PFSK-1 (cell line): ENCODE results near the gene RALGDS.

Experiments
- FOXP2 ChIP-seq: optimal IDR thresholded peaks from 2 replicates; pipeline ENCODE3; 2011; ENCODE audit warnings: borderline replicate concordance, control low read depth, inconsistent platforms; ENCODE audit not compliant: insufficient read depth; ENCODE audit errors: extremely low read length, extremely low read depth
- POLR2AphosphoS5 ChIP-seq: IDR thresholded peaks from 2 replicates; pipeline ENCODE4 v1.6.1; 2012; ENCODE audit warnings: low read depth, mild to moderate bottlenecking, control low read depth, low read length, moderate library complexity
- SIN3A ChIP-seq: IDR thresholded peaks from 2 replicates; pipeline ENCODE4 v1.6.1; 2012; ENCODE audit warnings: mild to moderate bottlenecking, low read length, moderate library complexity, borderline replicate concordance; ENCODE audit not compliant: insufficient read depth
- TAF1 ChIP-seq: IDR thresholded peaks from 2 replicates; pipeline ENCODE4 v1.6.1; 2012; ENCODE audit warnings: low read length, control low read depth, borderline replicate concordance; ENCODE audit not compliant: insufficient read depth
- TF ChIP-seq, protein P1 (sequence below), 2 experiments: IDR thresholded peaks; 2 replicates each; pipeline versions ENCODE4 v1.6.1 to v1.8.0; 2011 to 2012; ENCODE audit warnings: low read depth in 2 of 2, low read length in 2 of 2, control low read depth in 1 of 2, inconsistent platforms in 1 of 2, mild to moderate bottlenecking in 1 of 2, moderate library complexity in 1 of 2; ENCODE audit not compliant: insufficient read depth in 1 of 2

Gene RALGDS

DNA sequence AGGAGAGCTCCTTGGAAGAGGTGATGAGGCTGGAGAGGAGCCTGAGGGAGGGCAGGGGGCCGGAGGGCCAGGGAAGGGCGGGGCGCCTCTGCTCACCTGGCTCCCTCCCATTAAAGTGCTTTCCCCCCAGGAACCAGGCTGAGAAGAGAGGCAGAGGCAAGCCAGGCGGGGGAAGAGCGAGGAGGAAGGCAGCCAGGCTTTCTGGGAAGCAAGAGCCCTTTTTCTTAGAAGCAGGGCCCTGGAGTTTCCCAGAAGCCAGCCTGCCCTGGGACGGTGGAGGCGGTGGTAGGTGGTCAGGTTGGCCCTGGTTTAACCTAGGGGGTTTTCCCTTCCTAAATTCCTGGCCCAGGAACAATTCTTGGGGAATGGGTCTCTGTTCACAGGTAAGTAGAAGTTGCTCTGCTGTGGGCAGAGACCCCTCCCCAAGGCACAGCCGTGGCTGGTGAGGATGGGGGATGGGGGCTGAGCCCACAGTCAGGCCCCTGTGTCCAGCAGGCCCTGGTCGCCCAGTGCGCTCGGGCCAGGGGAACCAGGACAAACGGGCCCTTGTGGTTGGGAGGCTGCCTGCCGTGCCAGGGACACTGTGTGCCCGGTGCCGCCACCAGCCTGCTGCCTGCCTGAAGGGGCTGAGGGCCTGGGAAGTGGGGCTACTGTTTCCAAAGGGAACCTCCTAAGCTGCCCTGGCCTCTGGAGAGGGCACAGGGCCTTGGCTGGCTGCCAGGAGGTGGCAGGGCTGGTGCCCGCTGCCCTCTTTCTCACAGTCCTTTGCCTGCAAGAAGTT lies 16.6 kb upstream of the RALGDS start:
- TF ChIP-seq TAF1 (no peak), FOXP2 (no peak), SIN3A (no peak), POLR2AphosphoS5 (no peak)
- TF ChIP-seq, protein P1, sequence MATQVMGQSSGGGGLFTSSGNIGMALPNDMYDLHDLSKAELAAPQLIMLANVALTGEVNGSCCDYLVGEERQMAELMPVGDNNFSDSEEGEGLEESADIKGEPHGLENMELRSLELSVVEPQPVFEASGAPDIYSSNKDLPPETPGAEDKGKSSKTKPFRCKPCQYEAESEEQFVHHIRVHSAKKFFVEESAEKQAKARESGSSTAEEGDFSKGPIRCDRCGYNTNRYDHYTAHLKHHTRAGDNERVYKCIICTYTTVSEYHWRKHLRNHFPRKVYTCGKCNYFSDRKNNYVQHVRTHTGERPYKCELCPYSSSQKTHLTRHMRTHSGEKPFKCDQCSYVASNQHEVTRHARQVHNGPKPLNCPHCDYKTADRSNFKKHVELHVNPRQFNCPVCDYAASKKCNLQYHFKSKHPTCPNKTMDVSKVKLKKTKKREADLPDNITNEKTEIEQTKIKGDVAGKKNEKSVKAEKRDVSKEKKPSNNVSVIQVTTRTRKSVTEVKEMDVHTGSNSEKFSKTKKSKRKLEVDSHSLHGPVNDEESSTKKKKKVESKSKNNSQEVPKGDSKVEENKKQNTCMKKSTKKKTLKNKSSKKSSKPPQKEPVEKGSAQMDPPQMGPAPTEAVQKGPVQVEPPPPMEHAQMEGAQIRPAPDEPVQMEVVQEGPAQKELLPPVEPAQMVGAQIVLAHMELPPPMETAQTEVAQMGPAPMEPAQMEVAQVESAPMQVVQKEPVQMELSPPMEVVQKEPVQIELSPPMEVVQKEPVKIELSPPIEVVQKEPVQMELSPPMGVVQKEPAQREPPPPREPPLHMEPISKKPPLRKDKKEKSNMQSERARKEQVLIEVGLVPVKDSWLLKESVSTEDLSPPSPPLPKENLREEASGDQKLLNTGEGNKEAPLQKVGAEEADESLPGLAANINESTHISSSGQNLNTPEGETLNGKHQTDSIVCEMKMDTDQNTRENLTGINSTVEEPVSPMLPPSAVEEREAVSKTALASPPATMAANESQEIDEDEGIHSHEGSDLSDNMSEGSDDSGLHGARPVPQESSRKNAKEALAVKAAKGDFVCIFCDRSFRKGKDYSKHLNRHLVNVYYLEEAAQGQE (IDR thresholded peaks at IDR 0.05; ENCODE audit: insufficient read depth in 1 of 2, low read depth in 2 of 2, low read length in 2 of 2): no peak

DNA sequence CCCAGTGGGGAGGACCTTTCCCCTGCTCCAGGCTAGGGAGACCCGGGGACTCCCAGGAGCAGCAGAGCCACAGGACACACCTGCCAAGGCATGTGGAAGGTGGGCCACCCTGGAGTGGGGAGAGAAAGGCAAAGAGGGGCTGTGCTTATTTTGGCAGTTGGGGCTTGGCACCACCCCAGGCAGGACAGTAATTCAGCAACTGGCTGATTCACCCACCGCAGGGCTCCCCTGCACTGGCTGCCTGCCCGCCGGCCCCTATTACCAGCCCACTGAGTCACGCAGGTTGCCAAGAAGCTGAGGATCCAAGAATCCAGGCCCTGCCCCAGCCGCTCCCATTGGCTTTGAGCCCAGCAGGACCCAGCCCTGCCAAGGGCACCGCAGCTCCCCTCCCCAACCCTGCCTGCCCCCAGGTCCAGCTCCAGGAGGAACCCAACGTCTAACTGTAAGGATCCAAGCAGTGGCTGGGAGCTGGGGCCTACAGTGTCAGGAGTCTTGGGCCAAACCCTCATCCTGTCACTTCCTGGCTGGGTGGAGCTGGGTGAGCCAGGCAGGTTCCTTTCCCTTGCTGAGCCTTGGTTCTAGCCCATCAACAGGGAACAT lies 14.2 kb upstream of the RALGDS start:
- TF ChIP-seq TAF1 (no peak), POLR2AphosphoS5 (no peak), SIN3A (no peak), FOXP2 (no peak)
- TF ChIP-seq, protein P1 (IDR thresholded peaks at IDR 0.05; ENCODE audit: insufficient read depth in 1 of 2, low read depth in 2 of 2, low read length in 2 of 2): no peak

DNA sequence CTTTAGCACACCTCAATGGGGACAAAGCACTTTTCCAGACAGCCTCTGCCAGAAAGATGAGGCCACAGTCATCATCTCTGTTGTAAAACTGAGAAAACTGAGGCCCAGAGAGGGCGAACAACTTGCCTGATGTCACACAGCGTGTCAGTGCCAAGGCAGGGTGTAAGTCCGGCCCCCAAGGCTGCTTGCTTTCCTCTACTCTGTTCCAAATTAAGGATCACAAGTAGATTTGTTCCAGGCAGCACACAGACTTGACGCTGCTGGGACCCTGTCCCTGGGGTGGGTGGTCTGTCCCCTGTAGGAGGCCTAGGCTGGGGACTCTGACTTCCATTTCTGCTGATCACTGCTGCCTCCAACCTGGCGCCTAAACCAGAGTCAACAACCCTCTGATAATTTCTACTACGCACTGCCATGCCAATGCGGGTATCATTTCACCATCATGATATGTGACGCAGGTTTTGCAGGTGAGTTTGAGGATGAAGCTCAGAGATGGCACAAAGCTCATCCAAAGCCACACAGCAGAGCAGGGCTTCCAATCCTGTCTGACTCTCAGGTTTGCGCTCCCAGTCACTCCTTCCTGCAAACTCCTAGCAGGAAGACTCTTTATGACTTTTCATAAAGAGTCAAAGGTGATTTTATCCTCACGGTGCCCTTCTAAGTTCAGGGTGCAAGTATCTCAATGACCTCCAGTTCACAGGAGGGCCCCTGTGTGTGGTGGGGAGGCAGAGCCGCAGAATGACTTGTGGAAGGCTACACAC lies 13.5 kb upstream of the RALGDS start:
- no peak for TF ChIP-seq SIN3A
- TF ChIP-seq, protein P1 (IDR thresholded peaks at IDR 0.05; ENCODE audit: insufficient read depth in 1 of 2, low read depth in 2 of 2, low read length in 2 of 2): no peak
- TF ChIP-seq FOXP2: no peak
- TF ChIP-seq TAF1: no peak
- no peak for TF ChIP-seq POLR2AphosphoS5

DNA sequence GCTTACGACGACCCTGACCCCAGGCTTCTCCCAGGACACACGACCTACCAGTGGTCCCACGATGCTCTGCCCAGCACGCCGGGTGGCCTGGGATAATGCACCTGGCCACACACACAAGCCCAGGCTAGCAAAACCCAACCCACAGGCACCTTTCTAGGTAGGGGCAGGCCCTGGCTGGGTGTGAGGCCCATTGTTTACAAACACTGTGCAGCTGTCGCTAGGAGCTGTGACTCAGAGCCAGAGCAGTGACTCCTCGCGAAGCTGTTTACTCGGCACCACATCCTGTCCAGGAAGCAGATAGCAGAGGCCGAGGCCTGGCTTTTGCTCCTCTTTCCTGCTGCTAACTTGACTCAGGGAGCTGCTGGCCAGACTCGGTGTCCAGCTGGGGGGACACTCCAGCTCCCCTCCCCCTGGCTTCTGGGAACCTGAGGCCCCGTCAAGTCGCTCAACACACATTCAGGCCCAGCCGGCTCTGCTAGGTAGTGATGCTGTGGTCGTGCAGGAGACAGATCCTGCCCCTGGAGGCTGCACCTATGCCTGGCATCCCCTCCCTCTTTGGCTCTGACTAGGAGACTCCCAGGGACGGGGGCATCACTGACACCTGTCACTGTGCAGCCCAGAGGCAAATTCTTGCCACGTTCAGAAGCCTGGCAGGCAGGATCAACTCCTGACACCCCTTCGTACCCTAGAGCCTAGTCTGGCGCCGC lies 12.8 kb upstream of the RALGDS start:
- TF ChIP-seq POLR2AphosphoS5: no peak
- peak; percentile 99 for TF ChIP-seq SIN3A
- TF ChIP-seq, protein P1 (IDR thresholded peaks at IDR 0.05; ENCODE audit: insufficient read depth in 1 of 2, low read depth in 2 of 2, low read length in 2 of 2): no peak
- TF ChIP-seq TAF1: 0 out of 2 replicates have a peak, but pooled peaks have one; percentile 20
- TF ChIP-seq FOXP2: no peak
